Measurements from ENCODE around the gene ELL. TPM values are rescaled to one million over a fixed set of nuclear protein-coding genes. Genes with fewer than 3 reads are reported as not detected.

ELL gene
- total RNA-seq, 2 experiments from 2014 or later = 20.3 to 20.9 TPM

DNA sequence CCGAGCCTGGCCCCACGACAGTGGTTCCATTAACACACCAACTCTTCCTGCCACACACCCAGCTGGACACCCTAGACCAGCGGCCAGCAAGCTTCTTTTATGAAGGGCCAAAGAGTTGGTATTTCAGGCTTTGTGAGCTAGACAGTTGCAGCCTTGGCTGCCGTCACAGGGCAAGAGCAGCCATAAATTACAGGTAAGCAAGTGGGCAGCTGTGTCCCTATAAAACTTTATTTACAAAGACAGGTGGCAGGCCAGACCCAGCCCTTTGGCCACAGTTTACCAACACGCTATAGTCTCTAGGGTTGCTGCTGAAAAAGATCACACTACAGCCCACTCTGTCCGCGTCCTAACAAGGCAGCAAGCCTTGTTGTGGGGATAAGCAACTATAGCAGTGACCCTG lies 13.3 kb downstream of the ELL start:
- no peaks in the 10 kb centered on the region for H3K9me3 Mint-ChIP-seq
- H3K4me3 Mint-ChIP-seq = no peak overlapping the region
- H3K36me3 Mint-ChIP-seq (ENCODE audit: low read depth) = no peaks in the 10 kb centered on the region
- ChIA-PET CTCF (interaction anchor here (1.6 to 6.1 kb wide), 4 partner anchors 12 to 81 kb away, joined by 4 to 31 read pairs (median 8); partner anchors contain the start of gene REX1BD), POLR2A (no interaction called here)
- H3K4me1 Mint-ChIP-seq = peaks cover 55% of the 10 kb centered on the region
- DNase-seq = no peak
- H3K27me3 Mint-ChIP-seq = no peaks in the 10 kb centered on the region
- H3K27ac Mint-ChIP-seq = peak overlapping the region; percentile 19

DNA sequence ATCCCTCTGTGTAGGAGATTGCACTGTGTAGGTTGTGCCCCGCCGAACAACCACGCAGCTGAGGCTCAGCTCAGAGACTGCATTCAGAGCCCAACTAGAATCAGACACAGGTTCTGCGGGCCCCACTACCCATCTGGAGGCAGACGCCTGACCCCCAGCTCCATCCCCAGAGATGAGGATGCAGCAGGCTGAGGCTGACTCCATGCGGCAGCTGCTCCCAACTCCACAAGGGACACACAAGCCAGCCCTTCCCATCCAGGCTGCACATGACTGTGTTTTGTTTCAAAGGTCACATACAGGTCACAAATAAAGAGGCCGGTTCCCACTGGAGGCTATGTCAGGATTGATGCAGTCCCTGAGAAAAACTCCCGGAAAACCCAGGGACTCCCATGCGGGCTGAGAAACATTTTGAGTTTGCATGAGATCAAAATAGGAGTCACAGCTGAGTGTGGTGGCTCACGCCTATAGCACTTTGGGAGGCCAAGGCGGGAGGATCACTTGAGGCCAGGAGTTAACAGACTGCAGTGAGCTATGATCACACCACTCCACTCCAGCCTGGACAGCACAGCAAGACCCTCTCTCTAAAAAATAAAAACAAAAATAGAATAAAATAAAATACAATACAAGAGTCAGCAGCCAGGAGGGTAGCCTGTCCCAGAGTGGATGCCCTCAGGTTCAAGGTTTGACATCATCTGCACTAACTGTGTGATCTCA lies 14.0 kb downstream of the ELL start:
- ChIA-PET POLR2A (no interaction called here), CTCF (interaction anchor here (1.2 to 6.1 kb wide), 5 partner anchors 11 to 81 kb away, joined by 3 to 31 read pairs (median 4); partner anchors contain the start of gene REX1BD)
- Mint-ChIP-seq H3K27ac (peak overlapping the region; percentile 90), H3K27me3 (no peaks in the 10 kb centered on the region), H3K4me1 (peaks cover 61% of the 10 kb centered on the region), H3K9me3 (no peaks in the 10 kb centered on the region), H3K4me3 (peak overlapping the region; percentile 35), H3K36me3 (ENCODE audit: low read depth) (no peaks in the 10 kb centered on the region)
- DNase-seq = no peak

DNA sequence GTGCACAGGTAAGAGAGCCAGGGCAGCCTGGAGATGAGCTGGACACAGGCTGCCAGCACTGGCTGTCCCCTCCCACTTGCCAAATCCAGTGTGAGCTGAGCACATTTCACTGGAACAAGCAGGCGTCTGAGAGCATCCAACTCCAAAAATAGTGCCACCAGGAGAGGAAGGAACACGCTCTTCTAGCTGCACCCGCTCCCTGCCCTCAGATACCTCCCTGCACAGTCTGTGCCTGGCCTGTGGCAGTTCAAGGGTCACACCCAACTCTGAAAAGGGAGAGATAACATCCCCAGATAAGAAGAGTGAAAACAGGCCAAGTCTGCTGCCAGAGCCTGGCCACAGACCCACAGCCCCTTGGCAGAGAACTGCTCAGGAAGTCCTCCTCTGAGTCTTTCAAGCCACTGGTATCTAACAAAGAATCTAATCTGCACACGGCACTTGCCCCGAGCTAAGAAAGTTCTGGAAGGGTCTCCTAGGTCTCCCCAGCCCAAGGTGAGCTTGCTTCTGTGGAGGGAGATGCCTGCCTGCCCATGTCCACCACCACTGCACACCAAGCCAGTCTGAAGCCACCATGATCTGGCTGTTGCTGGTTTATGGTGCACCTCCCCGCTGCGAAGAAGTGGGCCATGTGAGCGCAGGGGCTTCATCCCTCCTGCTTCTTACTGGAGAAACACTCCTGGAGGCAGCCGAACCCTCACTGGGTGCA lies 14.7 kb downstream of the ELL start:
- no peaks in the 10 kb centered on the region for H3K36me3 Mint-ChIP-seq (ENCODE audit: low read depth)
- H3K27me3 Mint-ChIP-seq = no peaks in the 10 kb centered on the region
- H3K27ac Mint-ChIP-seq = peak overlapping the region; percentile 90
- H3K4me1 Mint-ChIP-seq = peaks cover 67% of the 10 kb centered on the region
- peak overlapping the region; percentile 35 for H3K4me3 Mint-ChIP-seq
- DNase-seq = peak; percentile 53
- ChIA-PET CTCF (interaction anchor here (0.6 to 6.1 kb wide), 5 partner anchors 13 to 370 kb away, joined by 3 to 31 read pairs (median 4); no protein-coding TSS in a partner anchor), POLR2A (interaction anchor here (0.5 kb wide), 1 partner anchor 64 kb away, joined by 3 read pairs; no protein-coding TSS in a partner anchor)
- no peaks in the 10 kb centered on the region for H3K9me3 Mint-ChIP-seq

DNA sequence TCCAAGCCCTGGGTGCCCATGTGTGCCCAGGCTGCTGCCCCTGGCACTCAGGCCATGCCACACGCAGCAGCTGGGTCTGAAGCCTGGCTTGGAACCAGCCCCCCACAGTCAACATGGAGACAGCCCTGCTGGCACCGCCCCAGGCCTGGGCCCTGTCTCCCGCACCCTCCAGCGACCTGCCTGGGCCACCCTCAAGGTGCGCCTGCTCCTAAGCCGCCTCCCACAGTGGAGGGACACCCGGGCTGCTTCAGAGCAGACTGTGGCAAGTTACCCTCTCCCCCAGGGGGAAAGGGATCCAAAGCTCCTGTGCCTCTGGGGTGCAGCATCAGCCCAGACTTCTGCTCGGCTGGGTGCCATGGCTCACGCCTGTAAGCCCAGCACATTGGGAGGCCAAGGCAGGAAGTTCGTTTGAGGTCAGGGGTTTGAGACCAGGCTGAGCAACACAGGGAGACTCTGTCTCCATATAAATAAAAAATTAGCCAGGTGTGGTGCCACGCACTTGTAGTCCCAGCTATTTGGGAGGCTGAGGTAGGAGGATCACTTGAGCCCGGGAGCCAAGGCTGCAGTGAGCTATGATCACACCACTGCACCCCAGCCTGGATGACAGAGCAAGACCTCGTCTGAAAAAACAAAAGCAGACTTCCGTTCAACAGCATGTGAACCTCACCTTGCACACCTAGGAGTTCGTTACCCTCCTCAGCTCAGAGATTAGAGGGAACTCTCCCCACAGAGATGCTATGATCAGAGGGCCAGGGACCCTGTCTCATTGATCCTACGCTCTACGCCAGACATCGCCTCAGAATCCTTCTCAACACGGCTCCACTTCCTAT lies 15.6 kb downstream of the ELL start:
- Mint-ChIP-seq H3K4me1 (peaks cover 74% of the 10 kb centered on the region), H3K4me3 (peak overlapping the region; percentile 35), H3K27me3 (no peaks in the 10 kb centered on the region), H3K27ac (peak overlapping the region; percentile 90), H3K9me3 (no peaks in the 10 kb centered on the region), H3K36me3 (ENCODE audit: low read depth) (no peaks in the 10 kb centered on the region)
- ChIA-PET CTCF (interaction anchor here (0.6 to 6.1 kb wide), 5 partner anchors 10 to 371 kb away, joined by 3 to 31 read pairs (median 4); no protein-coding TSS in a partner anchor), POLR2A (interaction anchor here (1.0 kb wide), 1 partner anchor 10 kb away, joined by 7 read pairs; no protein-coding TSS in a partner anchor)
- no peak for DNase-seq

DNA sequence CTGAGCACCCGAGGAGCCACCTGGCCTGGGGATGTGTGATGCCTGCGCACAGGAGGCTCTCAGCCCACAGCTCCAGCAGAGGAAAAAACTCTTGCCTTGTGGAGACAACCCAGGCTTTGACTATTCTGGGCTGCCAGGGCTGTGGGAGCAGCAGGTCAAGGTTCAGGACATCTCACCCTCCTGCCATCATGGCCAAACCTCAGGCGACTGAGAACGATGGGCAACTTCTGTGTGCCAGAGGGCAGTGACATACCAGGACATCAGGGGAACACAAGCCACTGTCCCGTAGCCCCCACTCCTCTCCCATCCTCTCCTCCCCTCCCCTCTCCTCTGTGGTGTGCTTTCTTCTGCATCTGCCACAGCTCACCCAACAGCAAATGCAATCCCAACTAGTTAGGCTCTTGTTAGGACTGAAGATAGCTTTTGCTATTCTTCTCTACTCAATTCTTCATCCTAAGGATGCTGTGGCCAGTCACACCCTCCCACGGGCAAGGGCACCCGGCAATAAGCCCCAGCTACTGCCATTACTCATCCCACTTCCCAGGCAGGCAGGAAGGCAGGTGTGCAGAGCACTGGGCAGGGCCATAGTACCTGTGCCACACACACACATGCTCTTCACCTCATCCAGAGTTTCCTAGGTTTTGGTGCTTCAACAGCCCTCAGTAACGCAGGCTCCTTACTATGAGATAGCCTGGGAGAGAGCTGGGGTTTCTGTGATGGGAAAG lies 16.8 kb downstream of the ELL start:
- Mint-ChIP-seq H3K4me1 (peaks cover 85% of the 10 kb centered on the region), H3K27me3 (no peaks in the 10 kb centered on the region), H3K9me3 (no peaks in the 10 kb centered on the region), H3K36me3 (ENCODE audit: low read depth) (no peaks in the 10 kb centered on the region), H3K4me3 (no peak overlapping the region), H3K27ac (peak overlapping the region; percentile 91)
- ChIA-PET CTCF (interaction anchor here (0.9 to 6.1 kb wide), 6 partner anchors 9 to 84 kb away, joined by 3 to 31 read pairs (median 4); partner anchors contain the start of gene REX1BD), POLR2A (interaction anchor here (1.0 kb wide), 1 partner anchor 9 kb away, joined by 7 read pairs; no protein-coding TSS in a partner anchor)
- DNase-seq = no peak

DNA sequence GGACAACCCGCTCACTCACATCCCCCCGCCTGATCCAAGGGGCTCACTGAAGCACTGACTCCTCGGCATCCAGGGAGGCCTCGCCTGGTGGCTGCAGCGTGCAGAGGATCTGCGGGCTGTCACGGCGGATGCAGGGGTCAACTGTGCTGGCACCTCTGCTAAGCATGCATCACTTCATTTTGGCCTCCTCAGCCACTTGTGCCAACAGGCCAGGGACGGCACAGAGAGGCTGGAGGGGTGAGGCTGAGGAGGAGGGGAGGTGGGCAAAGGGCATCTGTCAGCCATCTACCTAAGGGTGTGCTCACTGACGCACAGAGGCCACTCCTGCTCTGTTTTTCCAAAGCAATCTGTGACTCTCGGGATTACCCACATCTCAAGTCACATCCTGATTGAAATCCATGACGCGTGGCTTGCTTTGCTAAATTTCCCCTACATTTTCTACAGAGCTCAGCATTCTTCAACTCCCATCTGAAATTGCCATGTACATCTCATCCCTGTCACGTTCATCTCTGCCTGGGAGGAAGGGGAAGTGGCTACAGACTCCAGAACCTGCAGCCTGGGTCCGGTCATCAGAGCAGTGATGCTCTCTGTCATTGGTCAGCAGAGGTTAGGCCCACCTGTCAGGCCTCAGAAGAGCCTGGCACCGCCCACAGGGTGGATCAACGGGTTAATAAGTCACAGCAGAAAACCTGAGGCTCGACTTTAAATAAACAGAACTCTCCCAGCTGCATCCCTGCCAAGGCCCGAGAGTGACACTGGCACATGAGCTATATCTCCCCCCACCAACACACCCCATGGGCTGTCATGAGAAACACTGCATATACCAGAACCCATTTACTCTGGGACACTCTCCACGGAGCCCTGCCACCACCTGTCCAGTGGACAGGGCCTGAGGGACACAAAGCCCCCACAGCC lies 17.6 kb downstream of the ELL start:
- peaks cover 88% of the 10 kb centered on the region for H3K4me1 Mint-ChIP-seq
- no peak overlapping the region for H3K4me3 Mint-ChIP-seq
- CTCF ChIA-PET = interaction anchor here (0.5 to 6.1 kb wide), 8 partner anchors 8 to 90 kb away, joined by 3 to 31 read pairs (median 3); partner anchors contain the start of gene REX1BD
- H3K27me3 Mint-ChIP-seq = no peaks in the 10 kb centered on the region
- no peaks in the 10 kb centered on the region for H3K36me3 Mint-ChIP-seq (ENCODE audit: low read depth)
- H3K27ac Mint-ChIP-seq = peak overlapping the region; percentile 54
- POLR2A ChIA-PET = no interaction called here
- DNase-seq = no peak
- H3K9me3 Mint-ChIP-seq = no peaks in the 10 kb centered on the region

DNA sequence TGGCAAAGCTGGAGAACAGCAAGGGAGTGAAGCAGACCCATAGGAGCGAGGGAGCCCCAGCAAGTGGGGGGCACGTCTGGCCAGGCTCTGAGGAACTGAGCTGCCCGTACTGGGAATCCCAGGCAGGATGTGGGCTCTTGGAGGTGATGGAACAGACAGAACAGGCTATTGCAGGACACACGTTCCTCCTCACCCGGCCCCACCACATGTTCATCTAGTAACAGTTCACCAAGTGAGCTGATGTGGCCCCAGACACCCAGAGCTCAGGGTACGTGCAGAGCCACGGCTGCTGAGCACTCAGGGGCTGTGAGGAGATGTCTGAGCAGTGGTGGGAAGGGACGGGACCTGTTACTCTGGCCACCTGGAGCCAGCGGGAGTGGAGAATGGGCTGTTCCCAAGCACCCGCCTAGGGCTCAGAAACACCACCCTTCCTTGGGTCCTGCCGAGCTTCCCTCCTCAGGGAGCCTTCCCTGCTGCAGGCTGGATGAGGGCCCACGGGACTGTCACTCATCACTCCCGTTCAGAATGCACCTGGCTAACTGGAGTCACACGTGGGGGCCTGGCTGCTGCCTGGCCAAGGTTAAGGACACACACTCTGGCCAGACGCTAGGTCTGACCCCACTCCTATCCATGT lies 18.4 kb downstream of the ELL start:
- no peaks in the 10 kb centered on the region for H3K36me3 Mint-ChIP-seq (ENCODE audit: low read depth)
- no peaks in the 10 kb centered on the region for H3K9me3 Mint-ChIP-seq
- no peak for DNase-seq
- peak overlapping the region; percentile 16 for H3K27ac Mint-ChIP-seq
- ChIA-PET POLR2A (no interaction called here), CTCF (interaction anchor here (0.8 to 6.1 kb wide), 5 partner anchors 9 to 27 kb away, joined by 3 to 31 read pairs (median 3); no protein-coding TSS in a partner anchor)
- H3K4me1 Mint-ChIP-seq = peaks cover 89% of the 10 kb centered on the region
- H3K27me3 Mint-ChIP-seq = no peaks in the 10 kb centered on the region
- no peak overlapping the region for H3K4me3 Mint-ChIP-seq

DNA sequence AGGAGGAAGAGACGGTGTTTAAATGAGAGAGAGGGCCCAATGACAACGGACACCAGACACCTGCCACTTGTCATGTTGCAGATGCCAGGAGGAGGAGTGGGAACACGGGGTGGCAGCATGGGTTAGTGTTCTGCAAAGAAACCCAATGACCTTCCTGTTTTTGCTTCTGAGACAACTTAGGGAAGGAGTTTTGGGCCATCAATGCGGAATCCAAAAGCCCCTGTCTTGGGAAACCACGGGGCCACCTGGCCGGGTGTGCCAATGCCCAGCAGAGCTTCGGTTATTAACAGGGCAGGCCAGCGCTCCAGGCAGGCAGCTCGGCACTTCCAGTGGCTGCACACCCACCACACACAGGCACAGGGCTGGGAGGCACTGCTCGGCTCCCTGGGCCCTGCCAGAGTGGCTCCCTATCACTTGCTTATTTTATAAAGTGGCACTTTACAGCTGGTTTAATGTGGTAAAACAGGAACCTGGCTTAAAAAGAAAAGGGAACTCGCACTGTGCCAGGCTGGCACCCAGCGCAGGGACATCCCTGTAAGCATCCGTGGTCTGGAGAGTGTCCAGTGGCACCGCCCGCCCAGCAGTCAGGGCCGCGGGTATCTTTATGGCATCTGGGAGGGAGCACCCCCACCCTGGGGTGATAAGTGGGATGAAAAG lies 19.1 kb downstream of the ELL start:
- Mint-ChIP-seq H3K9me3 (no peaks in the 10 kb centered on the region), H3K4me1 (peaks cover 91% of the 10 kb centered on the region), H3K36me3 (ENCODE audit: low read depth) (no peaks in the 10 kb centered on the region), H3K27ac (peak overlapping the region; percentile 66), H3K27me3 (no peaks in the 10 kb centered on the region), H3K4me3 (no peak overlapping the region)
- CTCF ChIA-PET = interaction anchor here (1.4 to 6.1 kb wide), 5 partner anchors 9 to 18 kb away, joined by 3 to 31 read pairs (median 5); no protein-coding TSS in a partner anchor
- DNase-seq = no peak
- POLR2A ChIA-PET = no interaction called here

DNA sequence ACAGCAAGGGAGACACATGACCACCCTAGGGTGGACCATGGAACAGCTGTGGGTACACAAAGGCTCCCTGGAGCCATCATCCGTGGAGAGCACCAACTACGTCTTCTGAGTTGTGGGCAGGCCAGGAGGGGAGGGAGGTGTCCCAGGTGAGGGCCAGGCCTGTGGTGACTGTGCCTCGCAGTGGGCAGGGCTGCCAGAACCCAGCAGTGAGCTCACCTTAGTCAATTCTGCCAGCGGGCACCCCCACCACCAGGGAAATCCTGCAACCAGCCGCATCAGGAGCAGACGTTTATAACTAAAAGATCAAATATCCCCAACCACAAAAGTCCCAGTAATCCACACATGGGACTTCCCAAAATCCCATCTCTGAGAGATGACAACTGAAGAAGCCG lies 19.6 kb downstream of the ELL start:
- POLR2A ChIA-PET = no interaction called here
- CTCF ChIA-PET = interaction anchor here (1.4 to 1.7 kb wide), 4 partner anchors 10 to 18 kb away, joined by 3 to 7 read pairs (median 4); no protein-coding TSS in a partner anchor
- H3K4me3 Mint-ChIP-seq = no peak overlapping the region

DNA sequence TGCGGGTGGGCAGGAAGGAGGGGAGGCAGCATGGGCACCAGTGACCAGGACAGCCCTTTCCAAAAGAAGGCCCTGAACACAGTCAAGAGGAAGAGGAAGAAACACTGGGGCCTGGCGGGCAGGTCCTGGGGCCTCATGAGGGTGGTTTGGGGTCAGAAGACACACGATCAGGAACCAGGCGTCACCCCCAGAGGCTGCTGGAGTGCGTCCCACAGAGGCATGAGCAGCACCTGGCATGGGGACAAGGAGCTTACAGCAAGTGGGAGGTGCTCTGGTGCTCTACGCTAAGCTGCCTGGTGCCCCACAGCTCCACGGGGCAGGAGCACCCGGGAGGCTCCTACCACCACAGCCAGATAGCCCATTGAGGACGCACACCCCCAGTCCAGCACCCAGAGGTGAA lies 20.0 kb downstream of the ELL start:
- Mint-ChIP-seq H3K4me3 (no peak overlapping the region), H3K27me3 (no peaks in the 10 kb centered on the region), H3K4me1 (peaks cover 88% of the 10 kb centered on the region), H3K36me3 (ENCODE audit: low read depth) (no peaks in the 10 kb centered on the region), H3K27ac (no peak overlapping the region), H3K9me3 (no peaks in the 10 kb centered on the region)
- CTCF ChIA-PET = interaction anchor here (1.4 to 1.7 kb wide), 4 partner anchors 10 to 19 kb away, joined by 3 to 7 read pairs (median 4); no protein-coding TSS in a partner anchor
- no peak for DNase-seq
- POLR2A ChIA-PET = interaction anchor here (0.6 kb wide), 1 partner anchor 20 kb away, joined by 4 read pairs; no protein-coding TSS in a partner anchor

More for the DNA sequence above, 19.6 kb downstream of the ELL start:
- H3K36me3 Mint-ChIP-seq (ENCODE audit: low read depth) = no peaks in the 10 kb centered on the region
- H3K4me1 Mint-ChIP-seq = peaks cover 88% of the 10 kb centered on the region
- peak overlapping the region; percentile 66 for H3K27ac Mint-ChIP-seq
- DNase-seq = no peak
- H3K9me3 Mint-ChIP-seq = no peaks in the 10 kb centered on the region
- no peaks in the 10 kb centered on the region for H3K27me3 Mint-ChIP-seq
